ENCODE data around the gene KAZN. TPM values are rescaled to one million over a fixed set of nuclear protein-coding genes. Genes with fewer than 3 reads are reported as not detected.

The KAZN gene
- total RNA-seq, 1 donor from 2014 or later, result 7.9 TPM

GRCh38 chr1:14999441-14999840 lies 401.0 kb downstream of the KAZN start:
- Mint-ChIP-seq H3K9me3 (ENCODE audit: unreplicated experiment) (peaks cover 2% of the 10 kb centered on the region), H3K4me1 (ENCODE audit: low read depth, unreplicated experiment) (peaks cover 10% of the 10 kb centered on the region), H3K4me3 (ENCODE audit: unreplicated experiment) (no peak overlapping the region), H3K27me3 (ENCODE audit: unreplicated experiment) (peaks cover 8% of the 10 kb centered on the region), H3K36me3 (ENCODE audit: unreplicated experiment) (no peaks in the 10 kb centered on the region), H3K27ac (ENCODE audit: unreplicated experiment) (no peak overlapping the region)
- no peak for DNase-seq
- no peak for TF ChIP-seq CTCF (IDR thresholded peaks at IDR 0.05; ENCODE audit: partially characterized antibody, unreplicated experiment)

GRCh38 chr1:15000030-15000429 lies 401.5 kb downstream of the KAZN start:
- Mint-ChIP-seq H3K4me3 (ENCODE audit: unreplicated experiment) (no peak overlapping the region), H3K36me3 (ENCODE audit: unreplicated experiment) (no peaks in the 10 kb centered on the region), H3K4me1 (ENCODE audit: low read depth, unreplicated experiment) (peaks cover 8% of the 10 kb centered on the region), H3K9me3 (ENCODE audit: unreplicated experiment) (peaks cover 2% of the 10 kb centered on the region), H3K27me3 (ENCODE audit: unreplicated experiment) (peaks cover 5% of the 10 kb centered on the region), H3K27ac (ENCODE audit: unreplicated experiment) (no peak overlapping the region)
- TF ChIP-seq CTCF (IDR thresholded peaks at IDR 0.05; ENCODE audit: partially characterized antibody, unreplicated experiment), result no peak
- no peak for DNase-seq

GRCh38 chr1:15000671-15001070 lies 402.2 kb downstream of the KAZN start:
- peaks cover 5% of the 10 kb centered on the region for H3K27me3 Mint-ChIP-seq (ENCODE audit: unreplicated experiment)
- H3K4me1 Mint-ChIP-seq (ENCODE audit: low read depth, unreplicated experiment), result peaks cover 8% of the 10 kb centered on the region
- no peak for DNase-seq
- no peak for TF ChIP-seq CTCF (IDR thresholded peaks at IDR 0.05; ENCODE audit: partially characterized antibody, unreplicated experiment)
- no peaks in the 10 kb centered on the region for H3K36me3 Mint-ChIP-seq (ENCODE audit: unreplicated experiment)
- H3K4me3 Mint-ChIP-seq (ENCODE audit: unreplicated experiment), result no peak overlapping the region
- peaks cover 2% of the 10 kb centered on the region for H3K9me3 Mint-ChIP-seq (ENCODE audit: unreplicated experiment)
- no peak overlapping the region for H3K27ac Mint-ChIP-seq (ENCODE audit: unreplicated experiment)

- H3K4me1 Mint-ChIP-seq (ENCODE audit: low read depth, unreplicated experiment), result peaks cover 4% of the 10 kb centered on the region
- H3K36me3 Mint-ChIP-seq (ENCODE audit: unreplicated experiment), result no peaks in the 10 kb centered on the region
- no peak overlapping the region for H3K4me3 Mint-ChIP-seq (ENCODE audit: unreplicated experiment)
- DNase-seq, result no peak
- peaks cover 2% of the 10 kb centered on the region for H3K9me3 Mint-ChIP-seq (ENCODE audit: unreplicated experiment)
- peaks cover 5% of the 10 kb centered on the region for H3K27me3 Mint-ChIP-seq (ENCODE audit: unreplicated experiment)
- H3K27ac Mint-ChIP-seq (ENCODE audit: unreplicated experiment), result no peak overlapping the region
- no peak for TF ChIP-seq CTCF (IDR thresholded peaks at IDR 0.05; ENCODE audit: partially characterized antibody, unreplicated experiment)
Observed at GRCh38 chr1:15001317-15001915, 402.9 kb downstream of the KAZN start.

- Mint-ChIP-seq H3K36me3 (ENCODE audit: unreplicated experiment) (no peaks in the 10 kb centered on the region), H3K4me3 (ENCODE audit: unreplicated experiment) (no peak overlapping the region), H3K4me1 (ENCODE audit: low read depth, unreplicated experiment) (peaks cover 2% of the 10 kb centered on the region), H3K27me3 (ENCODE audit: unreplicated experiment) (peaks cover 3% of the 10 kb centered on the region), H3K9me3 (ENCODE audit: unreplicated experiment) (no peaks in the 10 kb centered on the region), H3K27ac (ENCODE audit: unreplicated experiment) (no peak overlapping the region)
- TF ChIP-seq CTCF (IDR thresholded peaks at IDR 0.05; ENCODE audit: partially characterized antibody, unreplicated experiment), result no peak
- DNase-seq, result no peak
Observed at GRCh38 chr1:15002325-15002724, 403.8 kb downstream of the KAZN start.
